Peyer's patch (tissue), 4 donors: ENCODE results near the gene DPH2. TPM values are rescaled to one million over a fixed set of nuclear protein-coding genes. Genes with fewer than 3 reads are reported as not detected.

Source experiments
- DNase-seq, 3 donors: peaks; one replicate each; pipeline ENCODE4 v3.0.0-alpha.2; 2017 to 2019
- H3K27ac ChIP-seq, 4 donors: fragments of 200-600 bp; sonication (generic); one replicate each; pipeline ENCODE4 v1.5.1; 2016 to 2019
- H3K27me3 ChIP-seq, 2 donors: fragments of 200-600 bp; sonication (generic); one replicate each; pipeline ENCODE4 v1.5.1; 2019
- H3K36me3 ChIP-seq, 3 donors: fragments of 200-600 bp; sonication (generic); one replicate each; pipeline ENCODE4 v1.5.1; 2016 to 2019
- H3K4me1 ChIP-seq, 4 donors: fragments of 200-600 bp; sonication (generic); one replicate each; pipeline ENCODE4 v1.5.1; 2016 to 2019
- H3K4me3 ChIP-seq, 4 donors: fragments of 200-600 bp; sonication (generic); 1 replicate in 3 of 4; 2 replicates in 1 of 4; pipeline ENCODE4 v1.5.1; 2016 to 2019; ENCODE audit warnings: mild to moderate bottlenecking in 1 of 4
- H3K9me3 ChIP-seq, 4 donors: fragments of 200-600 bp; sonication (generic); one replicate each; pipeline ENCODE4 v1.5.1; 2016 to 2019; ENCODE audit warnings: mild to moderate bottlenecking in 1 of 4
- POLR2A ChIP-seq, 2 donors: fragments of 450-650 bp; IDR thresholded peaks; one replicate each; pipeline ENCODE4 v1.5.1; 2017; ENCODE audit warnings: antibody characterized with exemption in 2 of 2, mild to moderate bottlenecking in 2 of 2, moderate library complexity in 2 of 2
- total RNA-seq, 4 donors: library from RNA; depleted of rRNA; stranded (reverse); fragments of >200 nt; gene quantifications; one replicate each; pipeline ENCODE4 v1.1.0, GENCODE V29; 2016
- TF ChIP-seq, protein P1 (sequence below), 6 experiments: fragments of 450-650 bp in 4 of 6; fragments of 200-600 bp in 2 of 6; sonication (generic) in 1 of 6; IDR thresholded peaks; one replicate each; pipeline ENCODE4 v1.5.1; 2017 to 2019; ENCODE audit warnings: antibody characterized with exemption in 6 of 6, mild to moderate bottlenecking in 3 of 6, moderate library complexity in 1 of 6

The DPH2 gene
- total RNA-seq, 4 donors from 2014 or later = 16.6 to 106 (median 38.6) TPM

DNA sequence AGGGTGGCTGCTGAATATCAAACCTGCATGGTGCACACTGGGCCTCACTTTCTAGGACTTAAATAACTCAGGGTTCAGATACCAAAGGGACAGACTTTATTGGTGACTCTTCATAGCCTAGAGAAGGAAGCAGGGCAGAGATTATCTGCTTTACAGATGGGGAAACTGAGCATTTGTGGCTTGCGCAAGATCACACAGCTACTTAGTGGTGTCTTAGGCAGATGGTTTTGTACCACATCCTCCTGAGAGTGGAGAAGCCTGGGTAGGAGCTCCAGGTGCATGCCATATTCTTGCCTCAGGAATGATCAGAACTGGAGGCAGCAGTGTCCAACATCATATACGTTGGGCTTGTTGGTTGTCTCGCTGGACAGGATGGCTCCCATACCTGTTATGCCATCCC is 6.8 kb upstream of the DPH2 start:
- peaks cover 0 to 48% (median 0%) of the 10 kb centered on the region in 3 donors for H3K36me3 ChIP-seq
- H3K4me3 ChIP-seq = no peak overlapping the region
- no peaks in the 10 kb centered on the region for H3K9me3 ChIP-seq
- no peak for TF ChIP-seq POLR2A (IDR thresholded peaks at IDR 0.05)
- TF ChIP-seq, protein P1, sequence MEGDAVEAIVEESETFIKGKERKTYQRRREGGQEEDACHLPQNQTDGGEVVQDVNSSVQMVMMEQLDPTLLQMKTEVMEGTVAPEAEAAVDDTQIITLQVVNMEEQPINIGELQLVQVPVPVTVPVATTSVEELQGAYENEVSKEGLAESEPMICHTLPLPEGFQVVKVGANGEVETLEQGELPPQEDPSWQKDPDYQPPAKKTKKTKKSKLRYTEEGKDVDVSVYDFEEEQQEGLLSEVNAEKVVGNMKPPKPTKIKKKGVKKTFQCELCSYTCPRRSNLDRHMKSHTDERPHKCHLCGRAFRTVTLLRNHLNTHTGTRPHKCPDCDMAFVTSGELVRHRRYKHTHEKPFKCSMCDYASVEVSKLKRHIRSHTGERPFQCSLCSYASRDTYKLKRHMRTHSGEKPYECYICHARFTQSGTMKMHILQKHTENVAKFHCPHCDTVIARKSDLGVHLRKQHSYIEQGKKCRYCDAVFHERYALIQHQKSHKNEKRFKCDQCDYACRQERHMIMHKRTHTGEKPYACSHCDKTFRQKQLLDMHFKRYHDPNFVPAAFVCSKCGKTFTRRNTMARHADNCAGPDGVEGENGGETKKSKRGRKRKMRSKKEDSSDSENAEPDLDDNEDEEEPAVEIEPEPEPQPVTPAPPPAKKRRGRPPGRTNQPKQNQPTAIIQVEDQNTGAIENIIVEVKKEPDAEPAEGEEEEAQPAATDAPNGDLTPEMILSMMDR (IDR thresholded peaks at IDR 0.05) = no peak
- DNase-seq = no peak
- no peak overlapping the region for H3K27ac ChIP-seq
- no peaks in the 10 kb centered on the region for H3K27me3 ChIP-seq
- no peaks in the 10 kb centered on the region for H3K4me1 ChIP-seq

DNA sequence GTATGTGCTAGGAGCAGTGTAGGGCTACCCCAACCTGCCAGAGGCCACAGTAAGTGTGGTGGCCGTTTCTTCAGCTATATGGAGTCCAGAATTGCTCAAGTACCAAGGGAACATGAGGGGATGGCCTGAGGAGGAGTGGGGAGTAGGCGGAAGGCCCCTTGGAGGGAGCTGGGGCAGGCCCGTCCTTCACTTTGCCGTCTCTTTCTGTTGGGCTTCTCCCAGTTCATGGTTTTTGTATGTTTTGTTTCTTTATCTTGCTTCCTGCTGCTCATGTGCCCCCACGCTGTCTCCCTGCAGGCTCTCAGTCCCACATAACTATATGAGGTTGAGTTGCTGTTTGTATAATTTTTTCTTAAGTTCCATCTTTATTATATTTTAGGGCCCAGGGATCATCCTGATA is 5.9 kb upstream of the DPH2 start:
- Histone ChIP-seq H3K27ac (no peak overlapping the region), H3K9me3 (no peaks in the 10 kb centered on the region), H3K27me3 (no peaks in the 10 kb centered on the region), H3K4me3 (no peak overlapping the region), H3K36me3 (peaks cover 0 to 39% (median 0%) of the 10 kb centered on the region in 3 donors), H3K4me1 (no peaks in the 10 kb centered on the region)
- no peak for TF ChIP-seq POLR2A (IDR thresholded peaks at IDR 0.05)
- TF ChIP-seq, protein P1 (IDR thresholded peaks at IDR 0.05) = no peak
- no peak for DNase-seq

DNA sequence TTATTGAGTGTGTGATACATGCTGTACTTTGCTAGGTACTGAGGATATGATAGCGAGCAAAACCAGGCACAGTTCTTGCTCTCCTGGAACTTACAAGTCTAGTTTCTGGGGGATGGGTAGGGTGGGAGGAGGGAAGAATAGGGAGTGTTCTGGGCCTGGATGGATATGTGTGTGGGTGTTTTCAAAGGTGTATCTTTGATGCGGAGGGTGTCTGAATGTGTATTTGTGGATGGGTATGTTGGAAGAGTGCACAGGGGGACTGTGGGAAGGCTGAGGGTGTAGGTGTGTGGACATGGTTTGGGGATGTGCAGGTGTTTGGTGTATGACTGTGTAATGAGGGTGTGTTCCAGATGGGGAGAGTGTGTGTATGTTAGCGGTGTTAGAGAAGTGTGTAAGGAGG is 4.5 kb upstream of the DPH2 start:
- Histone ChIP-seq H3K4me1 (peaks cover 0 to 5% (median under 1%) of the 10 kb centered on the region in 4 donors), H3K27me3 (no peaks in the 10 kb centered on the region), H3K4me3 (no peak overlapping the region), H3K27ac (no peak overlapping the region), H3K9me3 (no peaks in the 10 kb centered on the region), H3K36me3 (peaks cover 0 to 33% (median 0%) of the 10 kb centered on the region in 3 donors)
- DNase-seq = no peak
- TF ChIP-seq, protein P1 (IDR thresholded peaks at IDR 0.05) = no peak
- no peak for TF ChIP-seq POLR2A (IDR thresholded peaks at IDR 0.05)

DNA sequence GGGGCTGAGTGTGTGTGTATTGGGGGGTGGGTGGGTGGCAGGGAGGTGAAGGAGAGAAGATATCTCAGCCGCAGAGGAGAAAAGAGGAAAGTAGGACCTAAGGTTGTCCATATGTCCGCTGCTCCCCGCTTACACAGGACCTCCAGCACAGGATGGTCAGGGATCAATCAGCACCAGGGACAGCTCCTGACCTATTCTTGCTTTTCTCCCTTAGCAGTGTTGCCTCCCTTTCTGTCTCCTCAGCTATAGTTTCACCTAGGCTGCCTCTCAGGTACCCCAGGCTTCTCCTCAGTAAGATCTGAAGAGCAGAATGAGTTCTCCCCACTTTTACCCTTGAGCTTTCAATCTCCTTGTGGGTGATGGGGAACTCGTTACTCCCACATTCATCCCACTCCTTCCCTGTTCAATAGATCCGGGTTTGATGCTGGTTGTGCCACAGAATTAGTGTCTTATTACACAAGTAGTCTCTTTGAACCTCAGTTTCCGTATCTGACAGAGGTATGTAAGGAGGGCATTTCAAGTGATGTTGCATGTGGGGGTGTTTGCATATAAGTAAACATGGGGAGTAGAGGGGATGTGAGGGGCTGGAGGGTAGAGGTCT is 1.4 kb upstream of the DPH2 start:
- TF ChIP-seq POLR2A (IDR thresholded peaks at IDR 0.05) = no peak
- TF ChIP-seq, protein P1 (IDR thresholded peaks at IDR 0.05) = no peak
- peaks cover 0 to 4% (median 0%) of the 10 kb centered on the region in 3 donors for H3K36me3 ChIP-seq
- H3K27ac ChIP-seq = no peak overlapping the region
- no peaks in the 10 kb centered on the region for H3K9me3 ChIP-seq
- no peaks in the 10 kb centered on the region for H3K27me3 ChIP-seq
- peaks cover 0 to 11% (median 5%) of the 10 kb centered on the region in 4 donors for H3K4me1 ChIP-seq
- H3K4me3 ChIP-seq = no peak overlapping the region
- no peak for DNase-seq

DNA sequence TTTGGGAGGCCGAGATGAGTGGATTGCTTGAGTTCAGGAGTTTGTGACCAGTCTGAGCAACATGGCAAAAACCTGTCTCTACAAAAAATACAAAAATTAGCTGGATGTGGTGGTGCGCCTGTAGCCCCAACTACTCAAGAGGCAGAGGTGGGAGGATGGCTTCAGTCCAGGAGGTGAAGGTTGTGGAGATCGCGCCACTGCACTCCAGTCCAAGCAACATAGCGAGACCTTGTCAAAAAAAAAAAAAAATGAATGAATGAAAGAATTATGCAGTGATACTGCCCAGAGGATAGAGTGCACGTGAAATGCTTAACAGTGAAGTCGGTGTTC is 429 bp upstream of the DPH2 start:
- TF ChIP-seq, protein P1 (IDR thresholded peaks at IDR 0.05) = no peak
- H3K4me3 ChIP-seq = peak overlapping the region in 2 of 4 donors; percentile 74 to 90
- peaks cover 0 to 4% (median 0%) of the 10 kb centered on the region in 3 donors for H3K36me3 ChIP-seq
- H3K27ac ChIP-seq = peak overlapping the region in 1 of 4 donors; percentile 58
- no peak for DNase-seq
- H3K4me1 ChIP-seq = peaks cover 0 to 11% (median 5%) of the 10 kb centered on the region in 4 donors
- no peaks in the 10 kb centered on the region for H3K9me3 ChIP-seq
- H3K27me3 ChIP-seq = no peaks in the 10 kb centered on the region
